ENCODE results near the gene PTPN5. TPM values are rescaled to one million over a fixed set of nuclear protein-coding genes. Genes with fewer than 3 reads are reported as not detected.

PTPN5 gene
- total RNA-seq, 4 donors from 2014 or later = under 0.01 to 3.2 (median 0.79) TPM

DNA sequence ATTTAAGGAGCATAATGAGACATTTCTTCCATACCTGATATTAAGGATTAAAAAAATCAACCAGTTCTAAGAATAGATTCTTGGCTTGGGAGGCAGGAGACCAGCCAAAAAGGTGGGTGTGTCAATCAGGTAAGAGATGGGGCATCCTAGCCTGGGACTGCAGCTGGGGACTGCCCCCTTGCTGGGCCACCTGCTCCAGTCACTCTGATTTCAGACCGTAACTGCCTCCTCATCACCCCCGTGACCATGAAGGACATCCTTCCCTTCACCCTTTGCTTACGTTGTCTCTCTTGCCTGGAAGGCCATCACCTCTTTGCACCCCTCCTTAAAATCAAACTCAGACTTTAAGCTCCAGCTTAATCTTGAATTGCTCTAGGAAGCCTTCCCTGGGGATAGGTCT lies 17.9 kb downstream of the PTPN5 start:
- Histone ChIP-seq H3K9me3 (no peaks in the 10 kb centered on the region), H3K27ac (no peak overlapping the region), H3K4me3 (no peak overlapping the region), H3K36me3 (no peaks in the 10 kb centered on the region), H3K4me1 (no peaks in the 10 kb centered on the region), H3K27me3 (no peaks in the 10 kb centered on the region)
- DNase-seq = no peak
- TF ChIP-seq POLR2A (IDR thresholded peaks at IDR 0.05) = no peak
- TF ChIP-seq, protein P1, sequence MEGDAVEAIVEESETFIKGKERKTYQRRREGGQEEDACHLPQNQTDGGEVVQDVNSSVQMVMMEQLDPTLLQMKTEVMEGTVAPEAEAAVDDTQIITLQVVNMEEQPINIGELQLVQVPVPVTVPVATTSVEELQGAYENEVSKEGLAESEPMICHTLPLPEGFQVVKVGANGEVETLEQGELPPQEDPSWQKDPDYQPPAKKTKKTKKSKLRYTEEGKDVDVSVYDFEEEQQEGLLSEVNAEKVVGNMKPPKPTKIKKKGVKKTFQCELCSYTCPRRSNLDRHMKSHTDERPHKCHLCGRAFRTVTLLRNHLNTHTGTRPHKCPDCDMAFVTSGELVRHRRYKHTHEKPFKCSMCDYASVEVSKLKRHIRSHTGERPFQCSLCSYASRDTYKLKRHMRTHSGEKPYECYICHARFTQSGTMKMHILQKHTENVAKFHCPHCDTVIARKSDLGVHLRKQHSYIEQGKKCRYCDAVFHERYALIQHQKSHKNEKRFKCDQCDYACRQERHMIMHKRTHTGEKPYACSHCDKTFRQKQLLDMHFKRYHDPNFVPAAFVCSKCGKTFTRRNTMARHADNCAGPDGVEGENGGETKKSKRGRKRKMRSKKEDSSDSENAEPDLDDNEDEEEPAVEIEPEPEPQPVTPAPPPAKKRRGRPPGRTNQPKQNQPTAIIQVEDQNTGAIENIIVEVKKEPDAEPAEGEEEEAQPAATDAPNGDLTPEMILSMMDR (IDR thresholded peaks at IDR 0.05) = no peak
- intact Hi-C loops (cut with DNase I; ENCODE audit: low total_unique reads) = no loop called here

DNA sequence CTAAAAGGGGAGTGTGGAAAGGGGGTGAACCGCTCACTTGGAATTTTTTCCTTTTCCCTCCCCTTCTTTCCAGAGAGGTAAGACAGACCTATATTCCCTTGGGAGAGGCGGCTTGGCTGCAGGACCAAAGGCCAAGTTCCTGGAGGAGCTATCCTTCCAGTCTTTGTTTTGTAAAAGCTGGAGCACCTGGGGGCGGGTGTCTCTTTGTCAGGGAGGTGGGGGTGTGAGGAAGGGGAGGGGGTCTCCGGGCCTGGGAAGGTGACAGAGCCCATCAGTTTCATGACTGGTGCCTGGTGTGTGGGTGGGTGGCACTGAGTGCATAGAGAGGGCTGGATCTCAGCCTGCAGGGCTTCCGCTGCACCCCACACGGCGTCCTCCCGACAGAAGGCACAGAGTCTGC lies 18.5 kb downstream of the PTPN5 start:
- TF ChIP-seq POLR2A (IDR thresholded peaks at IDR 0.05) = no peak
- TF ChIP-seq, protein P1 (IDR thresholded peaks at IDR 0.05) = no peak
- no peak for DNase-seq
- Histone ChIP-seq H3K4me1 (no peaks in the 10 kb centered on the region), H3K36me3 (no peaks in the 10 kb centered on the region), H3K9me3 (no peaks in the 10 kb centered on the region), H3K4me3 (no peak overlapping the region), H3K27me3 (no peaks in the 10 kb centered on the region), H3K27ac (no peak overlapping the region)
- intact Hi-C loops (cut with DNase I; ENCODE audit: low total_unique reads) = no loop called here

DNA sequence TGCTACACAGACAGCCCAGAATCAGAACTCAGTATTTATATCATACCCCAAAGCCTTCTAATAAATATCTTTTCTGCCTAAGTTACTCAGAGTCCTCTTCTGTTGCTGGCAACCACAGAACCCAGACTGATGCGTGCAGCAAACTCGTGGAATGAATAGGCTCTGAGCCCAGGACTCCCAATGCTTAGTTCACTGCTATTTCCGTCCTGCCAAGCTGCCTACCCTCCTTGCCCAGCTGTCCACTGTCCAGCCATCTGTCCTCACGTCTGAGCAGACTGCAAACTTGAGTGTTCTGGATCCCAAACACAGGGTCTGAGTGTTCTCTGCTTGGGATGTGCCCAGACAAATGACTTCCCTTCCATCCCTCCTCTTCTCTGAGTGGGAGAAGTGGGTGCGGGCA lies 19.4 kb downstream of the PTPN5 start:
- no peak for DNase-seq
- H3K4me1 ChIP-seq = no peaks in the 10 kb centered on the region
- H3K27ac ChIP-seq = no peak overlapping the region
- H3K27me3 ChIP-seq = no peaks in the 10 kb centered on the region
- no peaks in the 10 kb centered on the region for H3K9me3 ChIP-seq
- intact Hi-C loops (cut with DNase I; ENCODE audit: low total_unique reads) = no loop called here
- TF ChIP-seq POLR2A (IDR thresholded peaks at IDR 0.05) = no peak
- TF ChIP-seq, protein P1 (IDR thresholded peaks at IDR 0.05) = no peak
- no peak overlapping the region for H3K4me3 ChIP-seq
- no peaks in the 10 kb centered on the region for H3K36me3 ChIP-seq

DNA sequence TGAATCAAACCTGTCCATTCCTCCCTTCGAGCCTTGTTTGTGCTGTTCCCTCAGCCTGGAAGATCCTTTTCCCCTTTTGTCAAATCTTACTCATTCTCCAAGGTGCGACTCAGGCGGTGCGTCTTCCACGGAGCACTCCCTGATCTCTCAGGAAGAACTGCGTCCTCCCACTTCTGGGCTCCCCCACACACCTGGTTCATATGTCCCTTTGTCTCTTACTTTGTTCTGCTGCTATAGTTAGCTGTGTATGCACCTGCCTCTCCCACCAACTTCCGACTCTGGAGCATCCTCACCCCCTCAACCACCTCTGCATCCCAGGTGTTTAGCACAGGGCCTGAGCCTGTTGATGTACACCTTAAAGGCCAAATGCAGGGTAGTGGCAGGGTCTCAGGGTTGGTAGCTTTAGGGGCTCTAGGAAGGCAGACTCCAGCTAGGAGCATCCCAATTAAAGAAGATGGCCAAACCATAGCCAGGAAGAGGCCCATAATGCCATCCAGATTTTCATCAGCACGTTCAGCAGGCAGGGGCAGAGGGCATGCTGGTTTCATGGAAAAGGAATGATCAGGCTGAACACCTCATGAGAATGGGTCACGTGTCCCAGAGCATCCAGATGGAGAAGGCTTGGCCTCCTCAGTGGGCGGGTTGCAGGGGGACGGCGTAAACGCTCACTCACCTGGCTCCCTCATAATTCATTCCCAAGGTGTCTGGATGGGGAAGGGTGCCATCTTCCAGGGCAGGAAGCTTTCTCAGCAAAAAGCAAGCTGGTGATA lies 20.1 kb downstream of the PTPN5 start:
- TF ChIP-seq POLR2A (IDR thresholded peaks at IDR 0.05) = no peak
- TF ChIP-seq, protein P1 (IDR thresholded peaks at IDR 0.05) = no peak
- intact Hi-C loops (cut with DNase I; ENCODE audit: low total_unique reads) = no loop called here
- no peak for DNase-seq
- Histone ChIP-seq H3K27ac (no peak overlapping the region), H3K27me3 (no peaks in the 10 kb centered on the region), H3K4me3 (no peak overlapping the region), H3K36me3 (no peaks in the 10 kb centered on the region), H3K9me3 (no peaks in the 10 kb centered on the region), H3K4me1 (no peaks in the 10 kb centered on the region)

DNA sequence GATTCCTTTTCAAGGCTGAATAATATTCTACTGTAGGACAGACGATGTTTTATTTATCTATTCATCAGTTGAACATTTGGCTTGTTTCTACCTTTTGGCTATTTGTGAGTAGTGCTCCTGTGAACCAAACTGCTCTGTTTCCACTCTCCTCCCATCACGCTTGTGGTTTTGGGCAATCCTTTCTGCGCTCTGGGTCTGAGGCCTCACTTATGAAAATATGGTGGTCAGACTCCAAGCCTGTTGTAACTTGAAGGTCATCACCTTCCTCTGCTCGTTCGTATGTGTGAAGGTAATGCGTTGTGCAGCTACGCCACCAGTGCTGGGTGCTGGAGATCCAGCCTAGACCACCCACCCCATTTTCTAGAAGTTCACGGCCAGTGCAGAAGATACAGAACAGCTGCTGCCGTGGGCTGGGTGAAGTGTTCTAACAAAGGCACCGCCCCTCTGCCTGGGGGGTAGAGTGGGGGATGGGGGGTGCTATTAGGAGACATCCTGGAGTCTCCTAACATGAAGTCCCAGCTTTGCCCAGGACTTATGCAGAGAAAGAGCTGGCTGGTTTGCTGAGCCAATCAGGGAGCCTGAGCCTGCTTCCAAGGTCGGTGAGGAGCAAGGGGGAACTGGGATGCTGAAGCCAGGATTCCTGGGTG lies 21.0 kb downstream of the PTPN5 start:
- TF ChIP-seq, protein P1 (IDR thresholded peaks at IDR 0.05) = no peak
- no peak for TF ChIP-seq POLR2A (IDR thresholded peaks at IDR 0.05)
- intact Hi-C loops (cut with DNase I; ENCODE audit: low total_unique reads) = no loop called here
- DNase-seq = no peak
- Histone ChIP-seq H3K27me3 (no peaks in the 10 kb centered on the region), H3K4me3 (no peak overlapping the region), H3K9me3 (no peaks in the 10 kb centered on the region), H3K4me1 (no peaks in the 10 kb centered on the region), H3K36me3 (no peaks in the 10 kb centered on the region), H3K27ac (no peak overlapping the region)
